Lung (tissue), 12 donors: ENCODE data around the gene CASP9. TPM values are rescaled to one million over a fixed set of nuclear protein-coding genes. Genes with fewer than 3 reads are reported as not detected.
"Not testable (repeated sequence)": the region's sequence is repeated elsewhere in the genome, so short reads cannot be mapped to it uniquely, and the experiment has no call there.

Source experiments
- ATAC-seq: fragments of 200-7000 bp; cut with Tn5 transposase; one replicate; pipeline ENCODE4 v1.9.1; 2020; ENCODE audit warnings: moderate number of reproducible peaks; ENCODE audit not compliant: insufficient read depth, low FRiP score
- DNase-seq, 3 donors: peaks; one replicate each; pipeline ENCODE4 v3.0.0-alpha.2; 2013 to 2017
- H3K27ac ChIP-seq, 2 donors: one replicate each; pipeline ENCODE4 v1.5.1; 2013; ENCODE audit warnings: mild to moderate bottlenecking in 2 of 2, moderate library complexity in 2 of 2, control low read depth in 1 of 2, inconsistent platforms in 1 of 2, low read depth in 1 of 2, low read length in 1 of 2
- H3K27me3 ChIP-seq, 3 donors: one replicate each; pipeline ENCODE4 v1.5.1; 2013; ENCODE audit warnings: low read length in 2 of 3; ENCODE audit not compliant: control insufficient read depth in 3 of 3, insufficient read depth in 3 of 3
- H3K36me3 ChIP-seq, 4 donors: one replicate each; pipeline ENCODE4 v1.5.1; 2013; ENCODE audit warnings: low read length in 4 of 4, mild to moderate bottlenecking in 1 of 4, moderate library complexity in 1 of 4; ENCODE audit not compliant: control insufficient read depth in 4 of 4, insufficient read depth in 4 of 4
- H3K4me1 ChIP-seq, 5 donors: one replicate each; pipeline ENCODE4 v1.5.1; 2013; ENCODE audit warnings: low read length in 5 of 5, mild to moderate bottlenecking in 2 of 5, moderate library complexity in 1 of 5; ENCODE audit not compliant: control insufficient read depth in 5 of 5, insufficient read depth in 5 of 5
- H3K4me3 ChIP-seq: one replicate; pipeline ENCODE4 v1.5.1; 2013; ENCODE audit warnings: mild to moderate bottlenecking, control low read depth, moderate library complexity
- H3K9ac ChIP-seq, 2 donors: one replicate each; pipeline ENCODE4 v1.5.1; 2013; ENCODE audit warnings: low read length in 2 of 2, control low read depth in 1 of 2; ENCODE audit not compliant: insufficient read depth in 1 of 2
- H3K9me3 ChIP-seq, 4 donors: one replicate each; pipeline ENCODE4 v1.5.1; 2013; ENCODE audit warnings: low read length in 3 of 4, mild to moderate bottlenecking in 1 of 4, moderate library complexity in 1 of 4; ENCODE audit not compliant: control insufficient read depth in 4 of 4, insufficient read depth in 3 of 4
- WGBS, 2 donors: extraction: QIAGEN DNeasy Blood & Tissue Kit; methylation state at CpG; one replicate each; pipeline ENCODE4 v1.1.7; 2013; 5-methylcytosine and 5-hydroxymethylcytosine counted together
- polyA plus RNA-seq, 2 donors: library from polyadenylated mRNA; stranded (reverse); fragments of 200-250 nt; gene quantifications; one replicate each; pipeline ENCODE4 v1.2.1, GENCODE V29; 2013
- total RNA-seq, 2 donors: library from RNA; depleted of rRNA in 1 of 2; stranded (reverse); fragments of >200 nt in 1 of 2; gene quantifications; one replicate each; pipeline ENCODE4 v1.2.1, GENCODE V29; 2014 to 2021
- TF ChIP-seq, protein P1 (sequence below): IDR thresholded peaks from 2 replicates; pipeline ENCODE4 v1.5.1; 2012; ENCODE audit warnings: mild to moderate bottlenecking; ENCODE audit errors: control extremely low read depth, extremely low read depth
- donor health status: control.
- donor health status: control.
- donor health status: Bipolar disorder and iron deficiency.
- donor health status: healthy.
- donor health status: DM: yes; HTN: yes; CAD: no.

CASP9 gene
- total and polyA plus RNA-seq, 4 donors: 13.3 to 16.6 (median 13.8) TPM

DNA sequence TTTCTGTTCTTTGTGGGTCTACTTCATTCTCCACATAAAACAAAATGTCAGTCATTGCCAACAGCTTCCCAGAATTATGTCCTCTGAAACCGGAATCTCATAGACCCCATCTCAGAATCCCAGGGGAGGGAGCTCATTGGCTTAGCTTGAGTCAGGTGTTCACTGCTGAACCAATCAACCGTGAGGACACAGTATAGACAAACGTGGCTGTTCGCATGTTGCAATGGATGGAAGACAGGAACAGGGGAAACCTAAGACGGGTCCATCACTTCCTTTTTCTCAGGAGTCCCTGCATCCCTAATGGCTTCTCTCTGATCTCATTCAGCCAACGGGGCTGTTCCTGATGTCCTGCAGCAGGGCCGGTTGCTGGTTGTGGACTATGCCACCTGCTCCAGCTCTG, 58.3 kb downstream of the CASP9 start:
- TF ChIP-seq, protein P1, sequence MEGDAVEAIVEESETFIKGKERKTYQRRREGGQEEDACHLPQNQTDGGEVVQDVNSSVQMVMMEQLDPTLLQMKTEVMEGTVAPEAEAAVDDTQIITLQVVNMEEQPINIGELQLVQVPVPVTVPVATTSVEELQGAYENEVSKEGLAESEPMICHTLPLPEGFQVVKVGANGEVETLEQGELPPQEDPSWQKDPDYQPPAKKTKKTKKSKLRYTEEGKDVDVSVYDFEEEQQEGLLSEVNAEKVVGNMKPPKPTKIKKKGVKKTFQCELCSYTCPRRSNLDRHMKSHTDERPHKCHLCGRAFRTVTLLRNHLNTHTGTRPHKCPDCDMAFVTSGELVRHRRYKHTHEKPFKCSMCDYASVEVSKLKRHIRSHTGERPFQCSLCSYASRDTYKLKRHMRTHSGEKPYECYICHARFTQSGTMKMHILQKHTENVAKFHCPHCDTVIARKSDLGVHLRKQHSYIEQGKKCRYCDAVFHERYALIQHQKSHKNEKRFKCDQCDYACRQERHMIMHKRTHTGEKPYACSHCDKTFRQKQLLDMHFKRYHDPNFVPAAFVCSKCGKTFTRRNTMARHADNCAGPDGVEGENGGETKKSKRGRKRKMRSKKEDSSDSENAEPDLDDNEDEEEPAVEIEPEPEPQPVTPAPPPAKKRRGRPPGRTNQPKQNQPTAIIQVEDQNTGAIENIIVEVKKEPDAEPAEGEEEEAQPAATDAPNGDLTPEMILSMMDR: no peak
- Histone ChIP-seq H3K27ac (no peak overlapping the region), H3K9me3 (no peaks in the 10 kb centered on the region), H3K36me3 (no peaks in the 10 kb centered on the region), H3K4me1 (peaks cover 0 to 8% (median 0%) of the 10 kb centered on the region in 5 donors), H3K9ac (no peak overlapping the region), H3K27me3 (no peaks in the 10 kb centered on the region), H3K4me3 (no peak overlapping the region)
- WGBS, 2 donors: 60 to 70% methylated on average over 7 of the region's 7 CpGs
- ATAC-seq: no peak
- DNase-seq: no peak

DNA sequence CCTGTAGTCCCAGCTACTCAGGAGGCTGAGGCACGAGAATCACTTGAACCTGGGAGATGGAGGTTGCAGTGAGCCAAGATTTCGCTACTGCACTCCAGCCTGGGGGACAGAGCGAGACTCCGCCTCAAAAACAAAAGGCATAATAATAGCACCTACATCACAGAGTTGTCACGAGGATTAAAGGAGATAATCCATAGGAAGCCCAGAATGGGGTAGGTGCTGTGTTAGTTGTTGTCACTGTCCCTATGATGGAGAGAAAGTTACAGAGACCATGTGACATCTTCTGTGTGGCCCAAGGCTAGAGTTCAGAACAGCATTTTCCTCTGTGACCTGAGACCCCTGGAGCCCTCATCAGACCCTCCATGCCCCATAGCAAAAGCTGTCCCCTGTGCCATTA, 60.1 kb downstream of the CASP9 start:
- not testable (repeated sequence) for ATAC-seq, H3K4me1 ChIP-seq, H3K9me3 ChIP-seq, H3K9ac ChIP-seq, H3K36me3 ChIP-seq, H3K4me3 ChIP-seq, H3K27ac ChIP-seq, DNase-seq, H3K27me3 ChIP-seq
- WGBS, 2 donors: 82 to 97% methylated on average over 5 of the region's 5 CpGs

DNA sequence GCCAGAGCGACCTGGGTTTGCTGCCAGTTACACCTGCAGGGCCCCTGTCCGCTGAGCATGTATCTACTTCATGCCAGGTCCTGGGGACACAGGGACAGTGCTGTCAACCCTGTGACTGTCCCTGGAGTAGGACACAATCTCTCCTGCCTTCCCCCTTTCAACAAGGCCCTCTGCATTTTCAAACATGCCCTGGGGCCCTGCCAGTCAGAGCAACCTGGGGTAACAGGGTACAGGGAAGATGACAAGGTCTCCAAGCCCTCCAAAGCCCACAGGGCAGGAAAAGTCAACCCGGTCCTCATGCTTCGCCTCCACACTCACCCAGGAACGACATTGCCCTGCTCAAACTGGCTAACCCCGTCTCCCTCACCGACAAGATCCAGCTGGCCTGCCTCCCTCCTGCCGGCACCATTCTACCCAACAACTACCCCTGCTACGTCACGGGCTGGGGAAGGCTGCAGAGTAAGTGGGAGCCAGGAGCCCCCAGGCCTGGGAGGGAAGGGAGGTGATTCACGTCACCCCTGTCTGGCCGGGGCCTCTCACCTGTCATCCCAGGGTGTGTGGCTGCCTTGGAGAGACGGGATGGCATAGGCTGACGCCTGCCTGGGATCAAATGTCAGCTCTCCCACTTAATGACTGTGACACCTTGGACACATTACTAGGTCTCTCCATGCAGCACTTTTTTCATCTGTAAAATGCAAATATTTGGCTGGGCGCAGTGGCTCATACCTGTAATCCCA, 60.8 kb downstream of the CASP9 start:
- not testable (repeated sequence) for DNase-seq, ATAC-seq, H3K27ac ChIP-seq, H3K36me3 ChIP-seq, H3K9ac ChIP-seq, H3K27me3 ChIP-seq, H3K4me1 ChIP-seq, H3K9me3 ChIP-seq, H3K4me3 ChIP-seq
- 63 to 82% methylated on average over 11 to 15 of the region's 15 CpGs for WGBS, 2 donors

DNA sequence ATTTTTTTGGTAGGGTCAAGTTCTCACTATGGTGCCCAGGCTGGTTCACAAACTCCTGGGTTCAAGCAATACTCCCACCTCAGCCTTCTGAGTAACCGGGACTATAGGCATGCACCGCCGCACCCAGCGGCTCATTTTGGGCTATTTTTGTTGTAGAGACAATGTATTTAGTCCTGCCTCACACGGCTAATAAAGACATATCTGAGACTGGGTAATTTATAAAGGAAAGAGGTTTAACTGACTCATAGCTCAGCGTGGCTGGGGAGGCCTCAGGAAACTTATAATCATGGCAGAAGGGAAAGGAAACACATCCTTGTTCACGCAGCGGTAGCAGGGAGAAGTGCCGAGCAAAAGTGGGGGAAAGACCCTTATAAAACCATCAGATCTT, 63.3 kb downstream of the CASP9 start:
- H3K9ac ChIP-seq: no peak overlapping the region
- TF ChIP-seq, protein P1: no peak
- H3K9me3 ChIP-seq: no peaks in the 10 kb centered on the region
- DNase-seq (no peak), ATAC-seq (no peak)
- no peaks in the 10 kb centered on the region for H3K27me3 ChIP-seq
- no peak overlapping the region for H3K27ac ChIP-seq
- 80 to 81% methylated on average over 9 of the region's 9 CpGs for WGBS, 2 donors
- H3K4me3 ChIP-seq: no peak overlapping the region
- H3K36me3 ChIP-seq: no peaks in the 10 kb centered on the region
- H3K4me1 ChIP-seq: peaks cover 0 to 8% (median 1%) of the 10 kb centered on the region in 5 donors
